K562 (cell line): ENCODE data around the gene RPS28. TPM values are rescaled to one million over a fixed set of nuclear protein-coding genes. Genes with fewer than 3 reads are reported as not detected.

ENCODE experiments used
- ETV1 ChIP-seq: fragments of 450-650 bp; conservative IDR thresholded peaks from 2 replicates; pipeline ENCODE4 v1.6.1; 2016; ENCODE audit warnings: missing genetic modification characterization, control low read depth, low read depth, missing compliant biosample characterization
- FOXA3 ChIP-seq, 2 experiments: fragments of 450-650 bp in 1 of 2; sonication (generic) in 1 of 2; formaldehyde crosslinking; IDR thresholded peaks in 1 of 2; conservative IDR thresholded peaks in 1 of 2; 2 replicates each; pipeline versions ENCODE4 v1.4.0 to v1.8.0; 2020 to 2022; ENCODE audit warnings: mild to moderate bottlenecking in 2 of 2, missing genetic modification reagents in 1 of 2
- HNRNPUL1 ChIP-seq: fragments of 200-400 bp; formaldehyde crosslinking; IDR thresholded peaks from 2 replicates; pipeline ENCODE4 v1.6.1; 2017; ENCODE audit warnings: low read length
- MITF ChIP-seq: IDR thresholded peaks from 2 replicates; pipeline ENCODE4 v1.6.1; 2014; ENCODE audit warnings: antibody characterized with exemption
- NFE2L1 ChIP-seq: fragments of 450-650 bp; IDR thresholded peaks from 2 replicates; pipeline ENCODE4 v1.6.1; 2016; ENCODE audit warnings: missing genetic modification characterization, low read depth, mild to moderate bottlenecking, missing compliant biosample characterization, moderate library complexity, borderline replicate concordance
- RBM25 ChIP-seq: fragments of 200-400 bp; formaldehyde crosslinking; IDR thresholded peaks from 2 replicates; pipeline ENCODE4 v1.6.1; 2018; ENCODE audit warnings: low read length, low read depth, moderate library complexity; ENCODE audit not compliant: severe bottlenecking
- U2AF2 ChIP-seq: fragments of 200-400 bp; formaldehyde crosslinking; optimal IDR thresholded peaks from 2 replicates; pipeline ENCODE3; 2017; ENCODE audit warnings: low read depth, mild to moderate bottlenecking, low read length
- ZFP36 ChIP-seq: fragments of 150-350 bp; IDR thresholded peaks from 2 replicates; pipeline ENCODE4 v1.6.1; 2018; ENCODE audit warnings: low read length, low read depth; ENCODE audit not compliant: partially characterized antibody
- ZNF354B ChIP-seq: fragments of 250-450 bp; sonication (Bioruptor Pico); IDR thresholded peaks from 2 replicates; pipeline ENCODE4 v1.4.0; 2020
- ZNF668 ChIP-seq: fragments of 250-450 bp; sonication (Bioruptor Pico); IDR thresholded peaks from 2 replicates; pipeline ENCODE4 v1.8.0; 2022; ENCODE audit warnings: mild to moderate bottlenecking, inconsistent platforms
- polyA plus RNA-seq, 8 experiments: library from polyadenylated mRNA; depleted of rRNA in 4 of 8; stranded (reverse) in 5 of 8; unstranded in 3 of 8; fragments of >200 nt; fragmentation: Nextera tagmentation in 2 of 8; fragmentation: Illumina TruSeq in 1 of 8; extraction: Ambion mirVana in 2 of 8; extraction: Trizol in 1 of 8; gene quantifications; 2 replicates each; pipeline versions ENCODE4 v1.2.1 to v1.2.3, GENCODE V29; 2011 to 2014; ENCODE audit warnings: inconsistent platforms in 1 of 8, missing spikeins in 1 of 8
- total RNA-seq, 7 experiments: library from RNA; depleted of rRNA in 6 of 7; stranded (reverse); fragments of >200 nt in 6 of 7; fragmentation: Illumina TruSeq in 2 of 7; extraction: Trizol in 2 of 7; gene quantifications; 2 replicates each; pipeline versions ENCODE4 v1.2.1 to v1.2.3, GENCODE V29; 2011 to 2021; ENCODE audit warnings: low replicate concordance in 1 of 7
- TF ChIP-seq, protein P1 (sequence below): fragments of 450-650 bp; IDR thresholded peaks from 2 replicates; pipeline ENCODE4 v1.6.1; 2016; ENCODE audit warnings: mild to moderate bottlenecking, moderate library complexity
- TF ChIP-seq, protein P2 (sequence below): fragments of 450-650 bp; IDR thresholded peaks from 2 replicates; pipeline ENCODE4 v1.6.1; 2017; ENCODE audit warnings: mild to moderate bottlenecking, moderate library complexity

The RPS28 gene
- total and polyA plus RNA-seq, 9 of the 15 experiments (the other 6 are each of a cell fraction or from before 2014, with no cell fraction given) = 165 to 2,827 (median 1,303) TPM

DNA sequence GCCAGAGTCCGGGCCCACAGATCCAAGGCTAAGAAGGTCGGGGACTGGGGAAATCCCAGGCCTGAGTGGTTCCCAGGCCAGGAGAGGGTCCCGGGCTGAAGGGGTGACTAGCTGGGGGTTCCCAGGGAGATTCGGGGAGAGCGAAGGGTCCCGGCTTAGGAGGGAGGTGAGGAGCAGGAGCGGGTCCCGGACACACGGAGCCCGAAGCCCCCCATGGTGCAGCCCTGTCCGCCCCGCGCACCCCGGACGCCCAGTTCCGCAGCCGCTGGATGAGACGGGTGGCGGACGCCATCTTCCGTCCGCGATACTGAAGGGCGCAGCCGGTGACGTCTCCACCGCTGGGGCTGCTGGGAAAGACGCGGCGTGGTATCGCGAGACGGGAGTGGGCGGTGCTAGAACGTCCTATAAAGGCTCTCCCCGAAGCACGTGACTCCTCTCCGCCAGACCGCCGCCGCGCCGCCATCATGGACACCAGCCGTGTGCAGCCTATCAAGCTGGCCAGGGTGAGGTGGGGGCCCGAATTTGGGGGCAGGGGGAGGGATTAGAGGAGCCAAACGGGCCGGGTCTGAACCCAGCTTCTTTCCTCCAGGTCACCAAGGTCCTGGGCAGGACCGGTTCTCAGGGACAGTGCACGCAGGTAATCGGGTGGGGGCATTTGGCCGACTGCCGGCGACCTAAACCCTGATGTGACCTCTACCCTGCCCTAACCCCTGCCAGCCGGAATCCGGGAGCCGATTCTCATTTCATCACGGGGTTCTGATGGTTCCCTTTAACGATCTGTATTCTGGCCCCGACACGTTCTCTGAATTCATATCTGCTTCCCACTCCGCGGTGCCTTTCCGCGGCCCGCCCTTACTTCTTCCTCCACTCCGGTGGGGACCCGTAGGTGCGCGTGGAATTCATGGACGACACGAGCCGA is at the start of gene RPS28, which contains the start of gene NDUFA7 (continued):
- TF ChIP-seq, protein P1, sequence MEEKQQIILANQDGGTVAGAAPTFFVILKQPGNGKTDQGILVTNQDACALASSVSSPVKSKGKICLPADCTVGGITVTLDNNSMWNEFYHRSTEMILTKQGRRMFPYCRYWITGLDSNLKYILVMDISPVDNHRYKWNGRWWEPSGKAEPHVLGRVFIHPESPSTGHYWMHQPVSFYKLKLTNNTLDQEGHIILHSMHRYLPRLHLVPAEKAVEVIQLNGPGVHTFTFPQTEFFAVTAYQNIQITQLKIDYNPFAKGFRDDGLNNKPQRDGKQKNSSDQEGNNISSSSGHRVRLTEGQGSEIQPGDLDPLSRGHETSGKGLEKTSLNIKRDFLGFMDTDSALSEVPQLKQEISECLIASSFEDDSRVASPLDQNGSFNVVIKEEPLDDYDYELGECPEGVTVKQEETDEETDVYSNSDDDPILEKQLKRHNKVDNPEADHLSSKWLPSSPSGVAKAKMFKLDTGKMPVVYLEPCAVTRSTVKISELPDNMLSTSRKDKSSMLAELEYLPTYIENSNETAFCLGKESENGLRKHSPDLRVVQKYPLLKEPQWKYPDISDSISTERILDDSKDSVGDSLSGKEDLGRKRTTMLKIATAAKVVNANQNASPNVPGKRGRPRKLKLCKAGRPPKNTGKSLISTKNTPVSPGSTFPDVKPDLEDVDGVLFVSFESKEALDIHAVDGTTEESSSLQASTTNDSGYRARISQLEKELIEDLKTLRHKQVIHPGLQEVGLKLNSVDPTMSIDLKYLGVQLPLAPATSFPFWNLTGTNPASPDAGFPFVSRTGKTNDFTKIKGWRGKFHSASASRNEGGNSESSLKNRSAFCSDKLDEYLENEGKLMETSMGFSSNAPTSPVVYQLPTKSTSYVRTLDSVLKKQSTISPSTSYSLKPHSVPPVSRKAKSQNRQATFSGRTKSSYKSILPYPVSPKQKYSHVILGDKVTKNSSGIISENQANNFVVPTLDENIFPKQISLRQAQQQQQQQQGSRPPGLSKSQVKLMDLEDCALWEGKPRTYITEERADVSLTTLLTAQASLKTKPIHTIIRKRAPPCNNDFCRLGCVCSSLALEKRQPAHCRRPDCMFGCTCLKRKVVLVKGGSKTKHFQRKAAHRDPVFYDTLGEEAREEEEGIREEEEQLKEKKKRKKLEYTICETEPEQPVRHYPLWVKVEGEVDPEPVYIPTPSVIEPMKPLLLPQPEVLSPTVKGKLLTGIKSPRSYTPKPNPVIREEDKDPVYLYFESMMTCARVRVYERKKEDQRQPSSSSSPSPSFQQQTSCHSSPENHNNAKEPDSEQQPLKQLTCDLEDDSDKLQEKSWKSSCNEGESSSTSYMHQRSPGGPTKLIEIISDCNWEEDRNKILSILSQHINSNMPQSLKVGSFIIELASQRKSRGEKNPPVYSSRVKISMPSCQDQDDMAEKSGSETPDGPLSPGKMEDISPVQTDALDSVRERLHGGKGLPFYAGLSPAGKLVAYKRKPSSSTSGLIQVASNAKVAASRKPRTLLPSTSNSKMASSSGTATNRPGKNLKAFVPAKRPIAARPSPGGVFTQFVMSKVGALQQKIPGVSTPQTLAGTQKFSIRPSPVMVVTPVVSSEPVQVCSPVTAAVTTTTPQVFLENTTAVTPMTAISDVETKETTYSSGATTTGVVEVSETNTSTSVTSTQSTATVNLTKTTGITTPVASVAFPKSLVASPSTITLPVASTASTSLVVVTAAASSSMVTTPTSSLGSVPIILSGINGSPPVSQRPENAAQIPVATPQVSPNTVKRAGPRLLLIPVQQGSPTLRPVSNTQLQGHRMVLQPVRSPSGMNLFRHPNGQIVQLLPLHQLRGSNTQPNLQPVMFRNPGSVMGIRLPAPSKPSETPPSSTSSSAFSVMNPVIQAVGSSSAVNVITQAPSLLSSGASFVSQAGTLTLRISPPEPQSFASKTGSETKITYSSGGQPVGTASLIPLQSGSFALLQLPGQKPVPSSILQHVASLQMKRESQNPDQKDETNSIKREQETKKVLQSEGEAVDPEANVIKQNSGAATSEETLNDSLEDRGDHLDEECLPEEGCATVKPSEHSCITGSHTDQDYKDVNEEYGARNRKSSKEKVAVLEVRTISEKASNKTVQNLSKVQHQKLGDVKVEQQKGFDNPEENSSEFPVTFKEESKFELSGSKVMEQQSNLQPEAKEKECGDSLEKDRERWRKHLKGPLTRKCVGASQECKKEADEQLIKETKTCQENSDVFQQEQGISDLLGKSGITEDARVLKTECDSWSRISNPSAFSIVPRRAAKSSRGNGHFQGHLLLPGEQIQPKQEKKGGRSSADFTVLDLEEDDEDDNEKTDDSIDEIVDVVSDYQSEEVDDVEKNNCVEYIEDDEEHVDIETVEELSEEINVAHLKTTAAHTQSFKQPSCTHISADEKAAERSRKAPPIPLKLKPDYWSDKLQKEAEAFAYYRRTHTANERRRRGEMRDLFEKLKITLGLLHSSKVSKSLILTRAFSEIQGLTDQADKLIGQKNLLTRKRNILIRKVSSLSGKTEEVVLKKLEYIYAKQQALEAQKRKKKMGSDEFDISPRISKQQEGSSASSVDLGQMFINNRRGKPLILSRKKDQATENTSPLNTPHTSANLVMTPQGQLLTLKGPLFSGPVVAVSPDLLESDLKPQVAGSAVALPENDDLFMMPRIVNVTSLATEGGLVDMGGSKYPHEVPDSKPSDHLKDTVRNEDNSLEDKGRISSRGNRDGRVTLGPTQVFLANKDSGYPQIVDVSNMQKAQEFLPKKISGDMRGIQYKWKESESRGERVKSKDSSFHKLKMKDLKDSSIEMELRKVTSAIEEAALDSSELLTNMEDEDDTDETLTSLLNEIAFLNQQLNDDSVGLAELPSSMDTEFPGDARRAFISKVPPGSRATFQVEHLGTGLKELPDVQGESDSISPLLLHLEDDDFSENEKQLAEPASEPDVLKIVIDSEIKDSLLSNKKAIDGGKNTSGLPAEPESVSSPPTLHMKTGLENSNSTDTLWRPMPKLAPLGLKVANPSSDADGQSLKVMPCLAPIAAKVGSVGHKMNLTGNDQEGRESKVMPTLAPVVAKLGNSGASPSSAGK = no peak
- TF ChIP-seq RBM25 (peak; percentile 86), U2AF2 (no peak), MITF (peak; percentile 86; the same call in 1 of the 2 replicates), FOXA3 (CRISPR knock-in tag; conservative IDR thresholded peaks at IDR 0.05 in 1 of 2, IDR thresholded peaks at IDR 0.05 in 1 of 2) (no peak), ZNF354B (no peak), ZFP36 (no peak), ZNF668 (CRISPR knock-in tag) (no peak), ETV1 (no peak), NFE2L1 (no peak), HNRNPUL1 (no peak)
- TF ChIP-seq, protein P2, sequence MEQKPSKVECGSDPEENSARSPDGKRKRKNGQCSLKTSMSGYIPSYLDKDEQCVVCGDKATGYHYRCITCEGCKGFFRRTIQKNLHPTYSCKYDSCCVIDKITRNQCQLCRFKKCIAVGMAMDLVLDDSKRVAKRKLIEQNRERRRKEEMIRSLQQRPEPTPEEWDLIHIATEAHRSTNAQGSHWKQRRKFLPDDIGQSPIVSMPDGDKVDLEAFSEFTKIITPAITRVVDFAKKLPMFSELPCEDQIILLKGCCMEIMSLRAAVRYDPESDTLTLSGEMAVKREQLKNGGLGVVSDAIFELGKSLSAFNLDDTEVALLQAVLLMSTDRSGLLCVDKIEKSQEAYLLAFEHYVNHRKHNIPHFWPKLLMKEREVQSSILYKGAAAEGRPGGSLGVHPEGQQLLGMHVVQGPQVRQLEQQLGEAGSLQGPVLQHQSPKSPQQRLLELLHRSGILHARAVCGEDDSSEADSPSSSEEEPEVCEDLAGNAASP = no peak
